BJ (cell line): Measurements from ENCODE around the gene TGFBRAP1. TPM values are rescaled to one million over a fixed set of nuclear protein-coding genes. Genes with fewer than 3 reads are reported as not detected.

ENCODE experiments used
- CTCF ChIA-PET: fragments of 350-600 bp; formaldehyde crosslinking; extraction: SDS; loops from one replicate; lab custom pipeline; 2021; ENCODE audit warnings: antibody characterized with exemption, inconsistent platforms; lab: Yijun Ruan, JAX
- POLR2A ChIA-PET: fragments of 300-600 bp; sonication (Branson Sonifier 250); formaldehyde crosslinking; extraction: SDS; loops from one replicate; lab custom pipeline; 2021; ENCODE audit warnings: antibody characterized with exemption; lab: Charles Lee
- DNase-seq: peaks from one replicate; pipeline ENCODE4 v3.0.0-alpha.2; 2011; ENCODE audit warnings: low read depth
- H3K27me3 ChIP-seq: 2 replicates; pipeline ENCODE4 v1.6.0; 2011; ENCODE audit warnings: low read length; ENCODE audit not compliant: control insufficient read depth, insufficient read depth
- H3K36me3 ChIP-seq: 2 replicates; pipeline ENCODE4 v1.5.1; 2011; ENCODE audit warnings: low read length; ENCODE audit not compliant: control insufficient read depth, insufficient read depth
- H3K4me3 ChIP-seq: 2 replicates; pipeline ENCODE4 v1.5.1; 2011; ENCODE audit warnings: low read depth, mild to moderate bottlenecking, control low read depth, low read length
- polyA plus RNA-seq: library from polyadenylated mRNA; depleted of rRNA; stranded (reverse); fragments of >200 nt; gene quantifications from 2 replicates; pipeline ENCODE4 v1.2.3, GENCODE V29; 2011
- TF ChIP-seq, protein P1 (sequence below): IDR thresholded peaks from 2 replicates; pipeline ENCODE4 v1.5.1; 2011; ENCODE audit warnings: low read depth, mild to moderate bottlenecking, control low read depth, inconsistent platforms, low read length, moderate library complexity; ENCODE audit not compliant: insufficient read depth

Gene TGFBRAP1
- polyA plus RNA-seq, 1 experiment = 8.3 TPM

DNA sequence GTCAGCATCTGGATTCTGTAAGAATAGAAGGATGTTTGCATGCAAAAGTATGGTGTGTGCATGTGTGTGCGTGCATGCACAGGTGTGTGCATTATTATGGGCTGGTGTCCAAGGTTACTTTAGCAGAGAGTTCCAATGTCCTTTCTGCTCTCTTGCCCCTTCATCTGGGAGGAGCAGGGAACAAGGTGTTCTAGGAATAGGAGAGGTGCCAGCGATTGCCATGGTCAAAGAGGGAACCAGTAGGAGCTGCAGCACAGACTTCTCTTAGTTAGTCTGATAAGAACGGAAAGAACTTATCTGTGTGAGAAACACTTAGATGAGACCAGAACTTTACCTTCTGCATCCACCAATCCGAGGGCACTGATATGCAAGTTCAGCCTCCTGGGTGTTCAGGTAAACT, 79.6 kb downstream of the TGFBRAP1 start:
- Histone ChIP-seq H3K27me3 (no peaks in the 10 kb centered on the region), H3K4me3 (no peak overlapping the region), H3K36me3 (no peaks in the 10 kb centered on the region)
- TF ChIP-seq, protein P1, sequence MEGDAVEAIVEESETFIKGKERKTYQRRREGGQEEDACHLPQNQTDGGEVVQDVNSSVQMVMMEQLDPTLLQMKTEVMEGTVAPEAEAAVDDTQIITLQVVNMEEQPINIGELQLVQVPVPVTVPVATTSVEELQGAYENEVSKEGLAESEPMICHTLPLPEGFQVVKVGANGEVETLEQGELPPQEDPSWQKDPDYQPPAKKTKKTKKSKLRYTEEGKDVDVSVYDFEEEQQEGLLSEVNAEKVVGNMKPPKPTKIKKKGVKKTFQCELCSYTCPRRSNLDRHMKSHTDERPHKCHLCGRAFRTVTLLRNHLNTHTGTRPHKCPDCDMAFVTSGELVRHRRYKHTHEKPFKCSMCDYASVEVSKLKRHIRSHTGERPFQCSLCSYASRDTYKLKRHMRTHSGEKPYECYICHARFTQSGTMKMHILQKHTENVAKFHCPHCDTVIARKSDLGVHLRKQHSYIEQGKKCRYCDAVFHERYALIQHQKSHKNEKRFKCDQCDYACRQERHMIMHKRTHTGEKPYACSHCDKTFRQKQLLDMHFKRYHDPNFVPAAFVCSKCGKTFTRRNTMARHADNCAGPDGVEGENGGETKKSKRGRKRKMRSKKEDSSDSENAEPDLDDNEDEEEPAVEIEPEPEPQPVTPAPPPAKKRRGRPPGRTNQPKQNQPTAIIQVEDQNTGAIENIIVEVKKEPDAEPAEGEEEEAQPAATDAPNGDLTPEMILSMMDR = no peak
- ChIA-PET CTCF (no interaction called here), POLR2A (no interaction called here)
- DNase-seq = no peak

DNA sequence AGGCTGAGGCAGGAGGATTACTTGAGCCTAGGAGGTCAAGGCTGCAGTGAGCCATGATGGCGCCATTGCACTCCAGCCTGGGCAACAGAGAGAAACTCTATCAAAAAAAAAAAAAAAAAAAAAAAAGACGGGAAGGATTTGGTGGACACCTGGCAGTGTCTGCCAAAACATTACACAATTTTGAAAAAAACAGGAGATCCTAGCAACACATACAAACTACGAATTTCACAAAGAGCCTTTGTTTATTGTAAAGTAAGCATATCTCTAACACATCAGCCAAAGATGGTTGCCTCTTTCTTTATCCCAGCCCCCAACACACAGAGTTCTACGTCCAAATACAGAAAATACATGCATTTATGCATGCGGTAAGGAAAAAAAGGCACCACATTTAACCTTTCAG, 80.4 kb downstream of the TGFBRAP1 start:
- Histone ChIP-seq H3K36me3 (no peaks in the 10 kb centered on the region), H3K4me3 (no peak overlapping the region), H3K27me3 (no peaks in the 10 kb centered on the region)
- TF ChIP-seq, protein P1 = no peak
- CTCF ChIA-PET = no interaction called here
- no peak for DNase-seq
- POLR2A ChIA-PET = no interaction called here

DNA sequence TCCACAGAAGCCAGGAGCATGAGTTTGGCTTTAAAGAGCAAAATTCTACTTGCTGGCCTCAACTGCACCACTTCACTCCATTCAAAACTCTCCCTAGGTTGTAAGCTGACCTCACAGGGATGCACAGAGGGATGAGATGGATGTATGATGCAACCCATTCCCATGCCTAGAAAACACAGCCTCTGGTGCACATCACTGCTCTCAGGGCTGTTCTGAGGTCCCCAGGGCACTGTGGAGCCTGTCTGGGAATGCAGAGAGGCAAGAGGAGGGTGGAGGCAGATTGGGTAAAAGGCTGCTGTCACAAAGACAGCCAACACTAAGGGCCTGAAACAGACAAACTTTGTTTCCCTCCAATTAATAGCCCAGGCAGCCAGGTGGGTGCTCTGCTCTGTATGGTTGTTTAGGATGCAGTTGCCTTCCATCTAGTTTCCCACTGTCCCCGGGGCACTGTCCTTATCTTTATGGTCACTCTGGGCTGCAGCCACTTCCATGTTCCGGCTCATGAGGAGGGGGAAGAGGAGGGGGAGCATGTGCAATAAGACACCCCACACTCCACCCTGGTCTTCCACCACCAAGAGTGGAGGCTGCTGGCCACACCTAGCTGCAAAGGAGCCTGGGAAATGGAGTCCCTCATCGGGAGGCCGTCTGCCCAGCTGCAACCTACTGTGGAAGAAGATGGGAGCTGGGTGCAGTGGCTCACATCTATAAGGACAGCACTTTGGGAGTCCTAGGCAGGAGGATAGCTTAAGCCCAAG, 81.0 kb downstream of the TGFBRAP1 start:
- ChIA-PET CTCF (no interaction called here), POLR2A (no interaction called here)
- H3K27me3 ChIP-seq = no peaks in the 10 kb centered on the region
- TF ChIP-seq, protein P1 = no peak
- H3K36me3 ChIP-seq = no peaks in the 10 kb centered on the region
- no peak for DNase-seq
- H3K4me3 ChIP-seq = no peak overlapping the region

DNA sequence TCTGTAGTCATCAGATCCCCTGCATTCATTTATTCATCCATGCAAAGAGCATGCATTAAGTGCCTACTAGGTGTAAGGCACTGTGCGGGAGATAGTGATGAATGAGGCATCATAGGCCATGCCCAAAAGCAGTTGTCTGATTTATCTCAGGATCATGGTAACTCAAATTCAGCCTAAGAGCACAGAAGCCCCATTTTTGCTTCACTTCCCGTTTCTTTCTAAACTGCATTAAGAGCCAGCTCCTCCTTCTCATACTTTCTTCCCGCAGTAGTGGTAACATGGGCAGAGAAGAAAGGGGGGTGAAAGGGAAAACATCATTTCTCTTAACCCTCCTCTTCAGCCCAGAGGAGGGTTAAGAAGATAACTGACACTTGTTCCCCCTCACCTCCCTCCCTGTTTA, 85.1 kb downstream of the TGFBRAP1 start:
- no peak for DNase-seq
- POLR2A ChIA-PET = no interaction called here

DNA sequence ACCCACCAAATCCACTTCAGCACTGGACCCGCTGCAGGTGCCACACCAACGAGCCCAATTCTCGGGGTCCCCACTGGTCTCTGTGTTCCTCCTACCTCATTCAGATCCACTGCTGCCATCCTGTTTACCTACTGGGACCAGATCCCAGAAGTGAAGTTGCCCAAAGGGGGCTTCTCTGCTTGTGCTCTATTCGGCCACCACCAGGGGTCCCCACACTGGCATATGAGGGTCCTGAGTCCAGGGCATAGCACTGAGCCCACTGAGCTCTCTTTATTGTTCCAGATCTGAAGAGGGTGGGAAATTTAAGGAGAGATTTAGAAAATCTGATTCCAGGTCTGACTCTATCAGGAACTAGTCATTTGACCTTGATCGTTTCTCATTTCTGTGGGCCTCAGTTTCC, 85.6 kb downstream of the TGFBRAP1 start:
- ChIA-PET POLR2A (no interaction called here), CTCF (interaction anchor here (0.8 to 1.3 kb wide), 4 partner anchors 9 to 128 kb away, joined by 3 to 6 read pairs (median 4); no protein-coding TSS in a partner anchor)
- no peak for DNase-seq
- Histone ChIP-seq H3K4me3 (no peak overlapping the region), H3K36me3 (no peaks in the 10 kb centered on the region), H3K27me3 (no peaks in the 10 kb centered on the region)
- TF ChIP-seq, protein P1 = peak; percentile 27

More for the DNA sequence above, 85.1 kb downstream of the TGFBRAP1 start:
- Histone ChIP-seq H3K4me3 (no peak overlapping the region), H3K27me3 (no peaks in the 10 kb centered on the region), H3K36me3 (no peaks in the 10 kb centered on the region)
- TF ChIP-seq, protein P1 = no peak
- CTCF ChIA-PET = interaction anchor here (1.3 kb wide), 1 partner anchor 14 kb away, joined by 6 read pairs; no protein-coding TSS in a partner anchor
